NCI-H345 (cell line): ENCODE measurements around the gene CST4.
"Not testable (repeated sequence)": the region's sequence is repeated elsewhere in the genome, so short reads cannot be mapped to it uniquely, and the experiment has no call there.

Experiments
- DNase-seq: peaks from one replicate; lab custom pipeline; 2025; lab: John Stamatoyannopoulos, UW

Gene CST4

GRCh38 chr20:23688684-23689398 lies at the start of gene CST4:
Gene CST4, minus strand, starts transcription at chr20:23689038. Its CDS starts 69 bp downstream, at chr20:23688969.
- DNase-seq = peak; percentile 58

- DNase-seq = not testable (repeated sequence)
Measured at GRCh38 chr20:23735391-23735790, 46.6 kb upstream of the CST4 start.

GRCh38 chr20:23734949-23735348 lies 46.1 kb upstream of the CST4 start:
- not testable (repeated sequence) for DNase-seq

GRCh38 chr20:23734440-23734839 lies 45.6 kb upstream of the CST4 start:
- not testable (repeated sequence) for DNase-seq

- DNase-seq = no peak
Measured at GRCh38 chr20:23727016-23727415, 38.2 kb upstream of the CST4 start.

- DNase-seq = no peak
Measured at GRCh38 chr20:23725102-23725501, 36.3 kb upstream of the CST4 start.

- DNase-seq = peak; percentile 45
Measured at GRCh38 chr20:23723659-23724307, 34.9 kb upstream of the CST4 start.

- not testable (repeated sequence) for DNase-seq
Measured at GRCh38 chr20:23722851-23723250, 34.0 kb upstream of the CST4 start.

GRCh38 chr20:23721962-23722361 lies 33.1 kb upstream of the CST4 start:
- no peak for DNase-seq

- DNase-seq = not testable (repeated sequence)
Measured at GRCh38 chr20:23719351-23719750, 30.5 kb upstream of the CST4 start.

GRCh38 chr20:23711778-23712177 lies 22.9 kb upstream of the CST4 start:
- not testable (repeated sequence) for DNase-seq

- no peak for DNase-seq
Measured at GRCh38 chr20:23710771-23711170, 21.9 kb upstream of the CST4 start.

- no peak for DNase-seq
Measured at GRCh38 chr20:23705895-23706294, 17.1 kb upstream of the CST4 start.

- DNase-seq = no peak
Measured at GRCh38 chr20:23702021-23702420, 13.2 kb upstream of the CST4 start.

- no peak for DNase-seq
Measured at GRCh38 chr20:23700931-23701330, 12.1 kb upstream of the CST4 start.

- DNase-seq = no peak
Measured at GRCh38 chr20:23697947-23698346, 9.1 kb upstream of the CST4 start.

GRCh38 chr20:23695068-23695395 lies 6.2 kb upstream of the CST4 start:
- DNase-seq = peak; percentile 15

- not testable (repeated sequence) for DNase-seq
Measured at GRCh38 chr20:23694178-23695067, 5.6 kb upstream of the CST4 start.

GRCh38 chr20:23692725-23693619 lies 4.1 kb upstream of the CST4 start:
- not testable (repeated sequence) for DNase-seq

- DNase-seq = no peak
Measured at GRCh38 chr20:23691675-23692074, 2.8 kb upstream of the CST4 start.

- no peak for DNase-seq
Measured at GRCh38 chr20:23690581-23690980, 1.7 kb upstream of the CST4 start.

- DNase-seq = no peak
Measured at GRCh38 chr20:23689399-23689690, 507 bp upstream of the CST4 start.
